H9 (cell line): Measurements from ENCODE around the gene DHFR2. TPM values are rescaled to one million over a fixed set of nuclear protein-coding genes. Genes with fewer than 3 reads are reported as not detected.

ENCODE experiments used
- DNase-seq: peaks from one replicate; pipeline ENCODE4 v3.0.0-alpha.2; 2017
- H2AFZ ChIP-seq: one replicate; pipeline ENCODE4 v1.6.1; 2013; ENCODE audit warnings: mild to moderate bottlenecking, low read length, control low read depth, moderate library complexity
- H2AK5ac ChIP-seq: 2 replicates; pipeline ENCODE4 v1.6.1; 2013; ENCODE audit warnings: low read length, control low read depth, mixed read lengths; ENCODE audit not compliant: insufficient read length
- H2BK120ac ChIP-seq: one replicate; pipeline ENCODE4 v1.6.1; 2013; ENCODE audit warnings: low read depth, mild to moderate bottlenecking, low read length, control low read depth, inconsistent platforms; ENCODE audit not compliant: poor library complexity, severe bottlenecking
- H2BK12ac ChIP-seq: 2 replicates; pipeline ENCODE4 v1.6.1; 2013; ENCODE audit warnings: low read length, control low read depth, mixed read lengths, low read depth; ENCODE audit not compliant: insufficient read length
- H2BK15ac ChIP-seq: 2 replicates; pipeline ENCODE4 v1.6.1; 2013; ENCODE audit warnings: low read depth, low read length, control low read depth
- H2BK20ac ChIP-seq: one replicate; pipeline ENCODE4 v1.6.1; 2013; ENCODE audit warnings: low read depth, mild to moderate bottlenecking, low read length, control low read depth, inconsistent platforms; ENCODE audit not compliant: poor library complexity, severe bottlenecking
- H2BK5ac ChIP-seq: 2 replicates; pipeline ENCODE4 v1.6.1; 2013; ENCODE audit warnings: low read length, control low read depth, mixed read lengths; ENCODE audit not compliant: insufficient read length
- H3K14ac ChIP-seq: 2 replicates; pipeline ENCODE4 v1.6.1; 2013; ENCODE audit warnings: low read length, control low read depth; ENCODE audit not compliant: insufficient read depth
- H3K18ac ChIP-seq: 2 replicates; pipeline ENCODE4 v1.6.1; 2013; ENCODE audit warnings: low read depth, mild to moderate bottlenecking, mixed read lengths, low read length, control low read depth; ENCODE audit not compliant: insufficient read length
- H3K23ac ChIP-seq: 2 replicates; pipeline ENCODE4 v1.6.1; 2013; ENCODE audit warnings: low read length, control low read depth, mixed read lengths, low read depth; ENCODE audit not compliant: insufficient read length
- H3K23me2 ChIP-seq: 2 replicates; pipeline ENCODE4 v1.6.1; 2013; ENCODE audit warnings: low read depth, mild to moderate bottlenecking, mixed read lengths, low read length, control low read depth; ENCODE audit not compliant: insufficient read length, poor library complexity, severe bottlenecking
- H3K27ac ChIP-seq: 2 replicates; pipeline ENCODE4 v1.5.1; 2013; ENCODE audit warnings: low read length, control low read depth, mixed read lengths, low read depth; ENCODE audit not compliant: insufficient read length
- H3K27me3 ChIP-seq: 2 replicates; pipeline ENCODE4 v1.6.1; 2013; ENCODE audit warnings: low read length, control low read depth, inconsistent platforms; ENCODE audit not compliant: insufficient read depth
- H3K4ac ChIP-seq: 2 replicates; pipeline ENCODE4 v1.6.1; 2013; ENCODE audit warnings: low read depth, mild to moderate bottlenecking, control low read depth, inconsistent platforms, low read length, moderate library complexity
- H3K4me1 ChIP-seq: 2 replicates; pipeline ENCODE4 v1.6.1; 2013; ENCODE audit warnings: low read length, control low read depth, inconsistent platforms; ENCODE audit not compliant: insufficient read depth
- H3K4me2 ChIP-seq: 2 replicates; pipeline ENCODE4 v1.6.1; 2013; ENCODE audit warnings: low read length, control low read depth, mixed read lengths; ENCODE audit not compliant: insufficient read length, insufficient read depth
- H3K56ac ChIP-seq: 2 replicates; pipeline ENCODE4 v1.6.1; 2013; ENCODE audit warnings: low read depth, mild to moderate bottlenecking, mixed read lengths, low read length, control low read depth; ENCODE audit not compliant: insufficient read length
- H3K79me1 ChIP-seq: 2 replicates; pipeline ENCODE4 v1.6.1; 2013; ENCODE audit warnings: low read depth, mild to moderate bottlenecking, moderate library complexity, low read length, control low read depth, inconsistent platforms; ENCODE audit not compliant: insufficient read depth, poor library complexity, severe bottlenecking
- H3K79me2 ChIP-seq: 2 replicates; pipeline ENCODE4 v1.6.1; 2013; ENCODE audit warnings: low read length, control low read depth, inconsistent platforms; ENCODE audit not compliant: insufficient read depth
- H3K9ac ChIP-seq: 2 replicates; pipeline ENCODE4 v1.6.1; 2013; ENCODE audit warnings: low read length, control low read depth, mixed read lengths; ENCODE audit not compliant: insufficient read length; ENCODE audit errors: extremely low read depth
- H3K9me3 ChIP-seq: one replicate; pipeline ENCODE4 v1.6.1; 2013; ENCODE audit warnings: low read depth, low read length, inconsistent platforms; ENCODE audit not compliant: control insufficient read depth
- H3T11ph ChIP-seq: one replicate; pipeline ENCODE4 v1.6.1; 2013; ENCODE audit warnings: mild to moderate bottlenecking, low read length, control low read depth, inconsistent platforms
- H4K20me1 ChIP-seq: one replicate; pipeline ENCODE4 v1.6.1; 2013; ENCODE audit not compliant: control insufficient read depth, insufficient read length, insufficient read depth
- H4K5ac ChIP-seq: 2 replicates; pipeline ENCODE4 v1.6.1; 2013; ENCODE audit warnings: low read depth, mild to moderate bottlenecking, mixed read lengths, low read length, control low read depth; ENCODE audit not compliant: insufficient read length
- H4K8ac ChIP-seq: replicated peaks from 2 replicates; pipeline ENCODE4 v1.6.1; 2013; ENCODE audit warnings: low read length, control low read depth, mixed read lengths, low read depth; ENCODE audit not compliant: insufficient read length
- H4K91ac ChIP-seq: 2 replicates; pipeline ENCODE4 v1.6.1; 2013; ENCODE audit warnings: low read depth, mild to moderate bottlenecking, moderate library complexity, mixed read lengths, low read length, control low read depth; ENCODE audit not compliant: insufficient read length
- H3K27ac Mint-ChIP-seq, 3 experiments: 2 replicates in 2 of 3; 3 replicates in 1 of 3; pipeline ENCODE4 v1.8.0; 2020 to 2021; ENCODE audit warnings: mixed read lengths in 3 of 3, mild to moderate bottlenecking in 1 of 3, moderate library complexity in 1 of 3
- H3K27me3 Mint-ChIP-seq: 2 replicates; pipeline ENCODE4 v1.8.0; 2021; ENCODE audit warnings: low read depth, mild to moderate bottlenecking, moderate library complexity, mixed read lengths
- H3K36me3 Mint-ChIP-seq, 3 experiments: 2 replicates in 2 of 3; 3 replicates in 1 of 3; pipeline ENCODE4 v1.8.0; 2020 to 2021; ENCODE audit warnings: low read depth in 3 of 3, mixed read lengths in 3 of 3; ENCODE audit not compliant: insufficient read depth in 1 of 3
- H3K4me1 Mint-ChIP-seq, 2 experiments: 2 replicates each; pipeline ENCODE4 v1.8.0; 2020; ENCODE audit warnings: mixed read lengths in 2 of 2
- H3K4me3 Mint-ChIP-seq, 2 experiments: 2 replicates in 1 of 2; 3 replicates in 1 of 2; pipeline ENCODE4 v1.8.0; 2020 to 2021; ENCODE audit warnings: mild to moderate bottlenecking in 2 of 2, mixed read lengths in 2 of 2, moderate library complexity in 1 of 2
- H3K9me3 Mint-ChIP-seq, 2 experiments: 2 replicates in 1 of 2; 3 replicates in 1 of 2; pipeline ENCODE4 v1.8.0; 2020; ENCODE audit warnings: mild to moderate bottlenecking in 2 of 2, mixed read lengths in 2 of 2, moderate library complexity in 1 of 2
- WGBS: extraction: QIAGEN DNeasy Blood & Tissue Kit; methylation state at CpG from one replicate; pipeline ENCODE4 v1.1.7; 2013; ENCODE audit warnings: missing lambda C conversion rate, low lambda C conversion rate, mixed read lengths; ENCODE audit not compliant: insufficient read length; ENCODE audit errors: extremely low coverage; 5-methylcytosine and 5-hydroxymethylcytosine counted together
- total RNA-seq: library from RNA; stranded (reverse); gene quantifications from 2 replicates; pipeline ENCODE4 v1.2.1, GENCODE V29; 2021
- TF ChIP-seq, protein P1 (sequence below): fragments of 200-600 bp; sonication (generic); conservative IDR thresholded peaks from 3 replicates; pipeline ENCODE4 v1.8.0; 2021; ENCODE audit warnings: antibody characterized with exemption, mild to moderate bottlenecking

Gene DHFR2
- total RNA-seq, 1 experiment from 2014 or later, result 1.6 TPM

DNA sequence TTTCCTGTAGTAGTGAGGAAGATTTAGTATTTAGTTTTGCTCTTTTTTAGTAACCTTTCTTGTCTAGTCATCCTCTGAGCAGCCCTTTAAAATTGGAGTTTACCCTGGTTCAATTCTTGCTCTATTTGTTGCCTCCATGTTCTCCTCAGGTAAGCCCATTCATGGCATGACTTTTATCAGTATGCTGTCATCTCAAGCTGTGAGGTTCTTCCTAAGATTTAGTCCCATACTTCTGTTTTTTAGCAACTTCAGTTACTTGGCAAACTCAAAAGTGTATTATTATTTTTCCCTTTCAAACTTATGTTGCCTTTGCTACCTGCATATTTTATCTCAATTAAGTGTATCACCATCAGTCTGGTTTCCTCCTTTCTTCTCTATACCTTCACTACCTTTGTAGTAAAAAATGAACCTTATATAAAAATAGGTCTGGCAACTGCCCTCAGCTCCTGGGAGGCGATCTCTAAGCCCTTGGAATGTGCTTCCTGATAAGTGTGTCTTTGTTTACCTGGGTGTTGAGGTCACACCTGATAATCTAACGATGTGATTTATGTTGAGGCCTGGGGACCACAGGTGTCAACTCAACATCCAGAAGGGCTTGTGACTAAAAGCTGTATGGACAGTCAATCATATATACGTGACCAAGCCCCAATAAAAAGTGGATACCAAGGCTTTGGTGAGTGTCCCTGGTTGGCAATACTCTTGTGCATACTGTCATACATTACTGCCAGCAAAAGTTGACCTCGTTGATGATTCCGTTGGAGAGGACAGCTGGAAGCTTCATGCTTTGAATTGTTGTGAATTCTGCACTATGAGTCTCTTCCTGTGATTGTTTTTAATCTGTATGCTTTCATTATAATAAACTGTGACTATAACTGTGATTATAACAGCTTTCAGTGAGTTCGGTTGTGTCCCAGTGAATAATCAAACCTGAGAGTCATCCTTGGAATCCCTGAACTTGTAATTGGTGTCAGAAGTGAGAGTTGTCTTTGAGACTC is 4.1 kb upstream of the DHFR2 start:
- TF ChIP-seq, protein P1, sequence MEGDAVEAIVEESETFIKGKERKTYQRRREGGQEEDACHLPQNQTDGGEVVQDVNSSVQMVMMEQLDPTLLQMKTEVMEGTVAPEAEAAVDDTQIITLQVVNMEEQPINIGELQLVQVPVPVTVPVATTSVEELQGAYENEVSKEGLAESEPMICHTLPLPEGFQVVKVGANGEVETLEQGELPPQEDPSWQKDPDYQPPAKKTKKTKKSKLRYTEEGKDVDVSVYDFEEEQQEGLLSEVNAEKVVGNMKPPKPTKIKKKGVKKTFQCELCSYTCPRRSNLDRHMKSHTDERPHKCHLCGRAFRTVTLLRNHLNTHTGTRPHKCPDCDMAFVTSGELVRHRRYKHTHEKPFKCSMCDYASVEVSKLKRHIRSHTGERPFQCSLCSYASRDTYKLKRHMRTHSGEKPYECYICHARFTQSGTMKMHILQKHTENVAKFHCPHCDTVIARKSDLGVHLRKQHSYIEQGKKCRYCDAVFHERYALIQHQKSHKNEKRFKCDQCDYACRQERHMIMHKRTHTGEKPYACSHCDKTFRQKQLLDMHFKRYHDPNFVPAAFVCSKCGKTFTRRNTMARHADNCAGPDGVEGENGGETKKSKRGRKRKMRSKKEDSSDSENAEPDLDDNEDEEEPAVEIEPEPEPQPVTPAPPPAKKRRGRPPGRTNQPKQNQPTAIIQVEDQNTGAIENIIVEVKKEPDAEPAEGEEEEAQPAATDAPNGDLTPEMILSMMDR, result no peak
- Histone ChIP-seq H3K23ac (no peak overlapping the region), H3K27ac (no peak overlapping the region), H4K8ac (no peak overlapping the region), H3K4ac (no peak overlapping the region), H3K23me2 (peaks cover 8% of the 10 kb centered on the region), H3T11ph (no peak overlapping the region), H4K20me1 (no peaks in the 10 kb centered on the region), H3K27me3 (no peaks in the 10 kb centered on the region), H2BK12ac (no peak overlapping the region), H3K4me2 (no peak overlapping the region), H2AFZ (no peak overlapping the region), H2BK20ac (no peak overlapping the region), H3K18ac (no peak overlapping the region), H3K4me1 (no peaks in the 10 kb centered on the region; the same call in none of the 2 replicates), H3K14ac (no peak overlapping the region), H2AK5ac (no peak overlapping the region), H3K9me3 (no peaks in the 10 kb centered on the region), H3K9ac (no peak overlapping the region), H2BK120ac (no peak overlapping the region), H4K91ac (no peak overlapping the region), H3K79me2 (no peaks in the 10 kb centered on the region; the same call in 1 of the 2 replicates), H4K5ac (no peak overlapping the region), H2BK15ac (no peak overlapping the region), H3K79me1 (peaks cover 4% of the 10 kb centered on the region), H3K56ac (no peak overlapping the region), H2BK5ac (no peak overlapping the region)
- no CpG with 5 or more reads among the region's 6 CpGs for WGBS
- no peak overlapping the region for H3K27ac Mint-ChIP-seq
- H3K4me1 Mint-ChIP-seq, result peaks cover 5 to 8% of the 10 kb centered on the region in 2 experiments
- no peaks in the 10 kb centered on the region for H3K27me3 Mint-ChIP-seq
- H3K4me3 Mint-ChIP-seq, result no peak overlapping the region
- H3K9me3 Mint-ChIP-seq, result peaks cover 0 to 2% of the 10 kb centered on the region in 2 experiments; a peak in 1 of 5 replicates
- no peak for DNase-seq
- H3K36me3 Mint-ChIP-seq, result peaks cover 8 to 15% (median 9%) of the 10 kb centered on the region in 3 experiments; a peak in 6 of 7 replicates
